Skin epidermis (tissue), 12 donors: ENCODE data around the gene UBE2QL1.

ENCODE experiments used
- H3K27ac ChIP-seq, 21 experiments: fragments of 200-600 bp; sonication (generic) in 11 of 21; one replicate each; pipeline ENCODE4 v1.5.0; 2020; ENCODE audit warnings: mild to moderate bottlenecking in 3 of 21, inconsistent platforms in 2 of 21, moderate library complexity in 2 of 21
- H3K4me3 ChIP-seq, 7 experiments: fragments of 200-600 bp; sonication (generic) in 2 of 7; one replicate each; pipeline ENCODE4 v1.5.0; 2020; ENCODE audit warnings: inconsistent platforms in 2 of 7, mild to moderate bottlenecking in 2 of 7, moderate library complexity in 1 of 7

UBE2QL1 gene

GRCh38 chr5:6450319-6450833 is 1.7 kb downstream of the UBE2QL1 start:
- peak overlapping the region in 3 of 7 experiments; percentile 1 to 54 (median 21) for H3K4me3 ChIP-seq
- H3K27ac ChIP-seq, result no peak overlapping the region

GRCh38 chr5:6452622-6453504 is 4.2 kb downstream of the UBE2QL1 start:
- Histone ChIP-seq H3K4me3 (no peak overlapping the region), H3K27ac (no peak overlapping the region)

DNA sequence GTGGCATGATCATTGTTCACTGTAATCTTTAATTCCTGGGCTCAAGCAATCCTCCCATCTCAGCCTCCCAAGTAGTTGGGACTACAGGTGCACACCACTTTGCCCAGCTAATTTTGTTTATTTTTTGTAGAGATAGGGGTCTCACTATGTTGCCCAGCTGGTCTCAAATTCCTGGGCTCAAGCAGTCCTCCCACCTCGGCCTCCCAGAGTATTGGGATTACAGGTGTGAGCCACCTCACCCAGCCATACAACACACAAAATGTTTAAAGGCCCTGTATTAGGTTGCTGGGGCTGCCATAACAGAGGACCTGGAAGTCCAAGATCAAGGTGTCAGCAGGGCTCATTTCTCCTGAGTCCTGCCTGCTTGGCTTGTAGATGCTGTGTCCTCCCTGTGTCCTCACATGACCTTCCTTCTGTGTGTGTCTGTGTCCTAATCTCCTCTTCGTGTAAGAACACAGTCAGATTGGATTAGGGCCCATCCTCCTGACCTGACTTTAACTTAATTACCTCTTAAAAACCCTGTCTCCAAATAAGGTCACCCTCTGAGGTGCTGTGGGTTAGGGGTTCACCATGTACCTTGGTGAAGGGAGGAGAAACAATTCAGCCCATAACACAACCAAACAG is 5.4 kb downstream of the UBE2QL1 start:
- Histone ChIP-seq H3K27ac (no peak overlapping the region), H3K4me3 (no peak overlapping the region)

DNA sequence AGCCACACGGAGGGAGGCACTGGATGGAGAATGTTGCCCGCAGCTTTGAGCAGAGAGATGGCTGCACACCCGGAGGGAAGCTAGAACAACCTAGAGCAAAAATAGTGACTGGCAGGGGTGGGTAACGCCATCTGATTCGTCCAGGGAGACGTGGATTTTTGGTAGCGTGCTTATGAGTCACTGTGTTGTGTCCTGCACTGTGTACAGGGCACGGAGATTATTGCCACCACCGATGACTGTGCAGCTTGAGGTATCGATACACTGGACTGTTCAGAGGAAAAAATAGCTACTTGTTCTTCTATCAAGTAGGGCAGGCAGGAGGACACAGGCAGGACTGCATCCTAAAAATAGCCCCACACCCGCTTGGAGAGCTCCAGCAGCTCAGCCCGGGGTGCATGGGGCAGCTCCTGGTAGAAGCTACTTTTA is 6.0 kb downstream of the UBE2QL1 start:
- Histone ChIP-seq H3K27ac (no peak overlapping the region), H3K4me3 (no peak overlapping the region)

DNA sequence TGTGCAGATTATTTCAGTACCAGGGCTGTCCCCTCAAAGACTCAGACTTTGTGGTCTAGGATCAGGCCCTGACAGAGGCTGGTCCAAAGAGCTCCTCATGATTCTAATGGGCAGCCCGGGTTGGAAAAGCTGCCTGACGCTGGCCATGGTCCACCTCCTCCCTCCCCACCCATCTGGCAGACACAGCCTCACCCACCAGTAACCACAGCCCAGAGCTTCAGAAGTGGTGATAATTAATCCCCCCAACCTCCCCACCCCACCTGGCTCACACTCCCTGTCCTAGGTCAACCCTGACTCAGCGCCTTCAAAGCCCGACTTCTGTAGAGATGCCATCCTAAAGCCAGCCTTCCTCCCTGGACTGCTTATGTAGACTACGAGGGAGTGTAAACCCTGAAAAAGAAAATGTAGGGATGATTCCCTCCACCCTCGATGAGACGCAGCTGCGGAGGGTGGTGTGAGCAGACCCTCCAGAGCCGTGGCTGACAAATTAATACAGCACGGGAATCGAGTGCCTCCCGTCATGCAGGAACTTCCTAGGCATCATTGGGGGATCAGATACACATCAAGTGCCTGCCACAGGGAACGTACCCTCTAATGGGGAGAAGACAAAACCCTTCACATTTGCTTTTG is 7.0 kb downstream of the UBE2QL1 start:
- no peak overlapping the region for H3K4me3 ChIP-seq

DNA sequence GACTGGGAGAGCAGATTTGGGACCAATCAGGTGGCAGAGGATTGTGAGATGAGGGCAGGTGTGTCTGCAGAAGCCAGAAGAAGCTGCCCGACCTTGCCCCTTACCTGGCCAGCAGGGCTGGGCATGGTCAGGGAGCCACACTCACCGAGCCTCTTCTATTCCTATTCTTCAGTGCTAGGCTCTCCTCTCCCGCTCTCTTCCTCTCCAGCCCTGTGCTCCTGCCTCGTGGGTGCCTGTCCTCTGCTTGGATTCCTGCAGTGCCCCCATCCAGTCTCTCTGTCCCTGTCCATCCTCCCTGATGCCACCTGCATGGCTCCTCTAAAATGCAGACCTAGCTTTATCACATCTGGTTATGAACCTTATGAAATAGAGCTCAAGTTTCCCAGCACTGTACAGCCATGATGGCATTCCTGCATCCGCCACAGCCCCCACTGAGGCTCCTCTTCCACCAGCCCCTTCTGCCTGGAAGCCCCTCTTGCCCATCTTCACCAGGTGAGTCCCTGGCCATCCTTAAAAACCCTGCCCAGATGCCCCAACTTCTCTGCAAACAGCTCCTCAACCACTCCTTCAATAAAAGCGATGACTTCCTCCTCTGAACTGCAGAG is 8.2 kb downstream of the UBE2QL1 start:
- Histone ChIP-seq H3K27ac (no peak overlapping the region), H3K4me3 (no peak overlapping the region)

More for the DNA sequence above, 7.0 kb downstream of the UBE2QL1 start:
- H3K27ac ChIP-seq, result no peak overlapping the region

GRCh38 chr5:6457592-6457991 is 8.9 kb downstream of the UBE2QL1 start:
- H3K4me3 ChIP-seq, result no peak overlapping the region
- H3K27ac ChIP-seq, result no peak overlapping the region

DNA sequence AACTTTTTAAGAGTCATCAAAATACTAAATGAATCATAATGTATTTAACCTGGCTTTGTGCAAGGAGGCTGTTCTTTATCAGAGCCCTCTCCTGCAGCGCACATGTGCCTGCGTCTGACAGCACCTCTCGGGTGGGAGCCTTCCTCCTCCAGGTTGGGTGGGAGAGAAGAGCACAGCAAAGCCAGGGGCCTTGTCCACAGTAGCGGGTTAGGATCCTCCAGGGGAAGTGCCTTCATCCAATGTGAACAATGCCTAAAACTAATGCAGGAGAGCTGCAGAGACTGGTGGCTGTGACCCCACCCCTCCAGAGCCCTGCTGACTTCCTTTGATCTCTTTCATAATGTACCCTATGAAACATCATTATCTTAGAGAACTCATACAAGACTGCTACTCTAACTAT is 10.2 kb downstream of the UBE2QL1 start:
- Histone ChIP-seq H3K4me3 (no peak overlapping the region), H3K27ac (no peak overlapping the region)

DNA sequence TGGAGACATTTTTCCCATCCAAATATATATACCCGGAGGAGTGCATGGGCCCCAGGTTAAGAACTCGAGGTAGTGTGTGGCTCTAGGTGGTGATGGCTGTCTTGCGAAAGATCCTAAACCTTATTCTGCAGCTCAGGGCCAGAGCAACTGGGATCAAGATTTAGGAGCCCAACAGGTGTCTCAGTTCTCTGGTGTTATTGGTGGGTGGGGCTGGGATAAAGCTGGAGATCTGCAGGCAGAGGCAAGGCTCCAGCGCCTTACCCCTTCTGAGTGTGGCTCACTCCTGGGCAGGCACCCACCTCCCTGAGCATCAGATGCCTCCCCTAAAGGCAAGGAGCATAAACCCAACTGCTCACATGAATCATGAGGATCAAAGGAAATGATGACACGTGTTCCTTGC is 11.2 kb downstream of the UBE2QL1 start:
- no peak overlapping the region for H3K27ac ChIP-seq

DNA sequence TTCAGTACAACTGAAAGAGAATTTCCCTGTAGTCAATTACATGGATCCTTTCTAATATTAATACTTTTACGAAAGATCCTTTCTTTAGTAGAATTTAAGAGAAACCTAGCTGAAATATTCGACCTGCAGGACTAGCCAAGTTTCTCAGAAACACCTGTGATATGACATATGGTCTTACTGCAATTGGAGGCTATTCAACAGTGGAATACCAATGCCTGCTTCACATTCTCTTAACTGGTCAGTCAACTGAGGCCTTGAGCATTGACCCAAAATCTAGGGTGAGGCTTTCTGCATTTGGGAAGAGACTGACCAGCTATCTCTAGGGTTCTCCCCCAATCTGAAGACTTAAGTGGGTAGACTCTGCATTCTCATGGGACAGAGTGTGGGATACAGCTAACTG is 12.3 kb downstream of the UBE2QL1 start:
- Histone ChIP-seq H3K4me3 (no peak overlapping the region), H3K27ac (no peak overlapping the region)

More for the DNA sequence above, 11.2 kb downstream of the UBE2QL1 start:
- H3K4me3 ChIP-seq, result no peak overlapping the region

DNA sequence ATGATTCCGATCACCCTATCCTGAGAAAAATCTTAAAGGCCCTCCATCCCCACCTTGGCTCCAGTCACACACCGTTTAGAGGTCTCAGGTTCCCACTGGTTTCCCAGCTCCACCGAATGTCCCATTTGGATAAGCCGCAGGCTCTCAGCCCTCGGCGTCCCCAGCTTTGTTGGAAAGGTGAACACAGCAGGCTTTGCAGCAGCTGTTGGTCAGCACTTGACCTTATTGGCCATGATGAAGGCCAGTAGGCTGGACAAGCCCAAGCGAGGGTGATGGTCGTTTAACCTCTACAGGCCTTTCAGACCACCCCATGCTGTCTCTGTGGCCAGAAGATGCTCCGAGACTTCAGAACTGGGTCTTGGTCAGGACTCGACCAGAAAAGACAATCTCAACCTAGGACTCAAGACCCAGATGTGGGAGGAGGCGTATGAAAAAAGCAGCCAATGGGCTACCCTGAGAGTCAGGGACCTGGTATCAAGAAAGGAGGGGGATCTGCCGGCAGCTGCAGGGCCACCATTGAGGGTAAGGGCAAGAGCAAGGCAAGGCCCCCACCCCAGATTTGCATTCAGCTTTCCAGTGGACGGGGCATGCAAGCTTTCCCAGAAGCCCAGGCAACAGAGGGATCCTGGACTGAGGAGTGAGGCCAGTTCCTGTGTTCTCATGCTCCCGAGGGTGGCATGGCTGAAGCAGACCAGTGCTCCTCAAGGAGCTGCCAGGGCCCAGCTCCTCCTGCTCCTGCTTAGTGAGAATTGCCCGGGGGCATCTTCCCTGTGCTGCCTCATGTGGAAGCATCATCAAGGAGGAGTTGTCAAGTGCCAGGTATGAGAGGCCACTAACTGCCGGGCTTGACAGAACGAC is 13.4 kb downstream of the UBE2QL1 start:
- no peak overlapping the region for H3K27ac ChIP-seq
- no peak overlapping the region for H3K4me3 ChIP-seq

- Histone ChIP-seq H3K4me3 (no peak overlapping the region), H3K27ac (no peak overlapping the region)
Observed at GRCh38 chr5:6462671-6463070, 14.0 kb downstream of the UBE2QL1 start.

- no peak overlapping the region for H3K27ac ChIP-seq
Observed at GRCh38 chr5:6464441-6464840, 15.8 kb downstream of the UBE2QL1 start.

GRCh38 chr5:6465831-6466790 is 17.5 kb downstream of the UBE2QL1 start:
- no peak overlapping the region for H3K4me3 ChIP-seq
- no peak overlapping the region for H3K27ac ChIP-seq

More at GRCh38 chr5:6464441-6464840, 15.8 kb downstream of the UBE2QL1 start:
- H3K4me3 ChIP-seq, result no peak overlapping the region

GRCh38 chr5:6466975-6467567 is 18.4 kb downstream of the UBE2QL1 start:
- Histone ChIP-seq H3K4me3 (no peak overlapping the region), H3K27ac (no peak overlapping the region)

DNA sequence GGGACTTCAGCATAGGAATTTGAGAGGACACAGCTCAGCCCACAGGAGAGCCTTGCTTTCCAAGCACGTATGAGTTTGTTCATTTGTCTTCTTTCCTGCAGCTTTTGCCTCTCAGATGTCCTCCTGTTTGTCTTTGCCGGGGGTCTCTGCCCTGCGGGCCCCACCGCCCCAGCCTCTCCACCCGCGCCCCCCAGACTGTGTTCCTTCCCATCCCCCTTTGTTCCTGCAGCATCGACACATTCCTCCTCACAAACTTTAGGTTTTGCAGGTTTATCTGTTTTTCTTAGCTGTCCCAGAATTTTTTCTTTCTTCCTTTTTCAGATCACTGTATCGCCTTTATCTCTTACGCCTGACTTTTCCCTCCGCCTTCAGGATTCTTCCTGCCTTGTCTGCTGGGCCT is 18.9 kb downstream of the UBE2QL1 start:
- Histone ChIP-seq H3K27ac (no peak overlapping the region), H3K4me3 (no peak overlapping the region)

- Histone ChIP-seq H3K27ac (no peak overlapping the region), H3K4me3 (no peak overlapping the region)
Observed at GRCh38 chr5:6468104-6468503, 19.4 kb downstream of the UBE2QL1 start.

DNA sequence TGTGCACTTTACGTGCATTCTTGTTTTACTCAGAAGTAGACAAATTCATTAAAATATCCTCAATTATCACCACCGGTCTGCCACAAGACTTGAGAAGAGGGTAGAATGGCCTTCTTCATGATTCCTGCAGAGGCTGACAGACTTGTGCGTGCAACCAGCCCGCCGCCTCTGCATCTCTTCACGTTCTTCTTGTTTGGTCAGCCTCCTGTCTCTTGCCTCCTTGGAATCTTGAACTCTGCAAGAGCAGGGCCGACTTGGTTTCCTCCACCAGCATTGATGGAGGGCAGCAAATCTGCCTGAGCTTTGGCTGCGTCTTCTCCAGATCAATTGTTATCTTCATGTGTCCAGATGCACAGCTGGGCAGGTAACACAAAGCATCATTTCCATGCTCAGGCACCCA is 20.2 kb downstream of the UBE2QL1 start:
- Histone ChIP-seq H3K27ac (no peak overlapping the region), H3K4me3 (no peak overlapping the region)
